Neural cell (in vitro differentiated cells): Measurements from ENCODE around the gene GARIN5A.

Experiments
- EP300 ChIP-seq: fragments of 450-650 bp; conservative IDR thresholded peaks from 2 replicates; pipeline ENCODE4 v1.6.1; 2014; ENCODE audit warnings: antibody characterized with exemption, mild to moderate bottlenecking, moderate library complexity; ENCODE audit not compliant: poor library complexity, severe bottlenecking
- EZH2 ChIP-seq: fragments of 200-600, 300-800 bp; shearing (Covaris generic), sonication (generic); IDR thresholded peaks from 2 replicates; pipeline ENCODE4 v1.6.1; 2014; ENCODE audit warnings: antibody characterized with exemption, low read length, borderline replicate concordance, mild to moderate bottlenecking; ENCODE audit not compliant: insufficient read depth, poor library complexity, severe bottlenecking
- POLR2AphosphoS5 ChIP-seq: IDR thresholded peaks from 2 replicates; pipeline ENCODE4 v1.6.1; 2012
- RAD21 ChIP-seq: fragments of 450-650 bp; conservative IDR thresholded peaks from 2 replicates; pipeline ENCODE4 v1.6.1; 2014; ENCODE audit warnings: antibody characterized with exemption, mild to moderate bottlenecking, moderate library complexity
- REST ChIP-seq: IDR thresholded peaks from 2 replicates; pipeline ENCODE4 v1.6.1; 2012; ENCODE audit warnings: borderline replicate concordance
- SMC3 ChIP-seq: fragments of 450-650 bp; conservative IDR thresholded peaks from 2 replicates; pipeline ENCODE4 v1.6.1; 2014; ENCODE audit warnings: antibody characterized with exemption, mild to moderate bottlenecking, moderate library complexity; ENCODE audit not compliant: poor library complexity
- TAF1 ChIP-seq: IDR thresholded peaks from 2 replicates; pipeline ENCODE4 v1.6.1; 2012; ENCODE audit warnings: low read depth
- TF ChIP-seq, protein P1 (sequence below): fragments of 450-650 bp; IDR thresholded peaks from 2 replicates; pipeline ENCODE4 v1.5.1; 2014; ENCODE audit warnings: antibody characterized with exemption, mild to moderate bottlenecking, moderate library complexity; ENCODE audit not compliant: poor library complexity, severe bottlenecking

GRCh38 chr19:50460161-50460765 lies 16.4 kb downstream of the GARIN5A start:
- TF ChIP-seq EP300 (no peak), TAF1 (no peak), POLR2AphosphoS5 (no peak), SMC3 (no peak), RAD21 (no peak), REST (no peak), EZH2 (no peak)
- TF ChIP-seq, protein P1, sequence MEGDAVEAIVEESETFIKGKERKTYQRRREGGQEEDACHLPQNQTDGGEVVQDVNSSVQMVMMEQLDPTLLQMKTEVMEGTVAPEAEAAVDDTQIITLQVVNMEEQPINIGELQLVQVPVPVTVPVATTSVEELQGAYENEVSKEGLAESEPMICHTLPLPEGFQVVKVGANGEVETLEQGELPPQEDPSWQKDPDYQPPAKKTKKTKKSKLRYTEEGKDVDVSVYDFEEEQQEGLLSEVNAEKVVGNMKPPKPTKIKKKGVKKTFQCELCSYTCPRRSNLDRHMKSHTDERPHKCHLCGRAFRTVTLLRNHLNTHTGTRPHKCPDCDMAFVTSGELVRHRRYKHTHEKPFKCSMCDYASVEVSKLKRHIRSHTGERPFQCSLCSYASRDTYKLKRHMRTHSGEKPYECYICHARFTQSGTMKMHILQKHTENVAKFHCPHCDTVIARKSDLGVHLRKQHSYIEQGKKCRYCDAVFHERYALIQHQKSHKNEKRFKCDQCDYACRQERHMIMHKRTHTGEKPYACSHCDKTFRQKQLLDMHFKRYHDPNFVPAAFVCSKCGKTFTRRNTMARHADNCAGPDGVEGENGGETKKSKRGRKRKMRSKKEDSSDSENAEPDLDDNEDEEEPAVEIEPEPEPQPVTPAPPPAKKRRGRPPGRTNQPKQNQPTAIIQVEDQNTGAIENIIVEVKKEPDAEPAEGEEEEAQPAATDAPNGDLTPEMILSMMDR = no peak
